CD14-positive monocyte (primary cell): Measurements from ENCODE around the gene TPRN. TPM values are rescaled to one million over a fixed set of nuclear protein-coding genes. Genes with fewer than 3 reads are reported as not detected.
A peak's percentile ranks its signal among the peaks of the same experiment; 100 is the strongest.

Source experiments
- DNase-seq, 3 donors: peaks; one replicate each; pipeline ENCODE4 v3.0.0-alpha.2; 2011 to 2022
- H2AFZ ChIP-seq: 2 replicates; pipeline ENCODE4 v1.6.0; 2012; ENCODE audit warnings: mild to moderate bottlenecking, low read depth, low read length, inconsistent platforms; ENCODE audit not compliant: insufficient read depth, poor library complexity, severe bottlenecking
- H3K27ac ChIP-seq, 2 donors: 1 replicate in 1 of 2; 2 replicates in 1 of 2; pipeline ENCODE4 v1.5.1; 2012 to 2013; ENCODE audit warnings: low read length in 2 of 2, control low read depth in 1 of 2, inconsistent platforms in 1 of 2, low read depth in 1 of 2, mild to moderate bottlenecking in 1 of 2
- H3K27me3 ChIP-seq, 2 donors: one replicate each; pipeline versions ENCODE4 v1.6.0 to v1.6.1; 2011 to 2013; ENCODE audit warnings: low read length in 2 of 2; ENCODE audit not compliant: control insufficient read depth in 2 of 2, insufficient read depth in 2 of 2
- H3K36me3 ChIP-seq, 2 donors: replicated peaks in 1 of 2; 1 replicate in 1 of 2; 2 replicates in 1 of 2; pipeline versions ENCODE4 v1.5.1 to v1.6.1; 2012 to 2013; ENCODE audit warnings: low read length in 2 of 2, control low read depth in 1 of 2, inconsistent platforms in 1 of 2, mild to moderate bottlenecking in 1 of 2; ENCODE audit not compliant: insufficient read depth in 2 of 2, control insufficient read depth in 1 of 2
- H3K4me1 ChIP-seq, 2 donors: 1 replicate in 1 of 2; 2 replicates in 1 of 2; pipeline versions ENCODE4 v1.5.1 to v1.6.1; 2012 to 2013; ENCODE audit warnings: low read length in 2 of 2, control low read depth in 1 of 2, inconsistent platforms in 1 of 2, mild to moderate bottlenecking in 1 of 2, moderate library complexity in 1 of 2; ENCODE audit not compliant: insufficient read depth in 2 of 2, control insufficient read depth in 1 of 2
- H3K4me2 ChIP-seq: replicated peaks from 2 replicates; pipeline ENCODE3; 2012; ENCODE audit warnings: low read length, moderate library complexity, mild to moderate bottlenecking; ENCODE audit not compliant: poor library complexity, severe bottlenecking; ENCODE audit errors: extremely low read depth
- H3K4me3 ChIP-seq, 3 experiments: fragments of 200-600 bp in 1 of 3; sonication (generic) in 1 of 3; replicated peaks in 1 of 3; 1 replicate in 2 of 3; 2 replicates in 1 of 3; pipeline ENCODE4 v1.5.1; 2011 to 2013; ENCODE audit warnings: low read length in 3 of 3, mild to moderate bottlenecking in 3 of 3, control low read depth in 2 of 3, low read depth in 2 of 3, inconsistent platforms in 1 of 3, moderate library complexity in 1 of 3
- H3K79me2 ChIP-seq: 2 replicates; pipeline ENCODE4 v1.6.0; 2012; ENCODE audit warnings: mild to moderate bottlenecking, control low read depth, inconsistent platforms, low read length, moderate library complexity; ENCODE audit not compliant: insufficient read depth
- H3K9ac ChIP-seq: 2 replicates; pipeline ENCODE4 v1.6.0; 2017; ENCODE audit warnings: low read length, mild to moderate bottlenecking; ENCODE audit not compliant: insufficient read depth, poor library complexity, severe bottlenecking
- H3K9me3 ChIP-seq, 2 donors: replicated peaks in 1 of 2; 1 replicate in 1 of 2; 2 replicates in 1 of 2; pipeline versions ENCODE4 v1.5.1 to v1.6.1; 2012 to 2013; ENCODE audit warnings: low read length in 2 of 2, control low read depth in 1 of 2; ENCODE audit not compliant: control insufficient read depth in 1 of 2, insufficient read depth in 1 of 2
- H4K20me1 ChIP-seq: 2 replicates; pipeline ENCODE4 v1.6.0; 2012; ENCODE audit warnings: mild to moderate bottlenecking, low read length, control low read depth, moderate library complexity; ENCODE audit not compliant: insufficient read depth
- H3K27ac Mint-ChIP-seq, 7 donors: one replicate each; pipeline ENCODE4 v1.8.0; 2020; ENCODE audit warnings: mild to moderate bottlenecking in 7 of 7, mixed read lengths in 7 of 7, moderate library complexity in 6 of 7, inconsistent platforms in 2 of 7
- H3K27me3 Mint-ChIP-seq, 3 donors: one replicate each; pipeline ENCODE4 v1.8.0; 2021 to 2022; ENCODE audit warnings: low read depth in 3 of 3, mild to moderate bottlenecking in 3 of 3, mixed read lengths in 3 of 3, moderate library complexity in 3 of 3, inconsistent platforms in 1 of 3
- H3K36me3 Mint-ChIP-seq, 2 donors: one replicate each; pipeline ENCODE4 v1.8.0; 2020; ENCODE audit warnings: mixed read lengths in 2 of 2, inconsistent platforms in 1 of 2, mild to moderate bottlenecking in 1 of 2
- H3K4me1 Mint-ChIP-seq: one replicate; pipeline ENCODE4 v1.8.0; 2020; ENCODE audit warnings: mild to moderate bottlenecking, mixed read lengths
- H3K4me3 Mint-ChIP-seq, 2 donors: one replicate each; pipeline ENCODE4 v1.8.0; 2020; ENCODE audit warnings: mild to moderate bottlenecking in 2 of 2, mixed read lengths in 2 of 2, moderate library complexity in 1 of 2
- H3K9me3 Mint-ChIP-seq, 7 donors: one replicate each; pipeline ENCODE4 v1.8.0; 2020 to 2022; ENCODE audit warnings: mixed read lengths in 7 of 7, mild to moderate bottlenecking in 6 of 7, moderate library complexity in 6 of 7, inconsistent platforms in 2 of 7
- CTCF ChIP-seq: fragments of 200-600 bp; IDR thresholded peaks from one replicate; pipeline ENCODE4 v1.8.0; 2022; ENCODE audit warnings: antibody characterized with exemption, mild to moderate bottlenecking
- WGBS: methylation state at CpG from one replicate; pipeline ENCODE4 v1.1.5; 2013; ENCODE audit warnings: missing lambda C conversion rate; ENCODE audit not compliant: insufficient coverage; 5-methylcytosine and 5-hydroxymethylcytosine counted together
- intact Hi-C, 2 donors: fragments of 100-400 bp; cut with micrococcal nuclease; formaldehyde crosslinking; loops; one replicate each; pipeline versions ENCODE4 v1.15.0 to v1.15.1; 2023
- polyA plus RNA-seq, 3 donors: library from polyadenylated mRNA; depleted of rRNA in 1 of 3; unstranded in 2 of 3; stranded (reverse) in 1 of 3; fragments of 300-500 nt in 2 of 3; fragments of >200 nt in 1 of 3; fragmentation: Illumina TruSeq in 2 of 3; gene quantifications; 1 replicate in 2 of 3; 2 replicates in 1 of 3; pipeline ENCODE4 v1.2.3, GENCODE V29; 2012 to 2021

Gene TPRN
- polyA plus RNA-seq, 3 donors, result 0.30 to 4.6 (median 0.46) TPM

DNA sequence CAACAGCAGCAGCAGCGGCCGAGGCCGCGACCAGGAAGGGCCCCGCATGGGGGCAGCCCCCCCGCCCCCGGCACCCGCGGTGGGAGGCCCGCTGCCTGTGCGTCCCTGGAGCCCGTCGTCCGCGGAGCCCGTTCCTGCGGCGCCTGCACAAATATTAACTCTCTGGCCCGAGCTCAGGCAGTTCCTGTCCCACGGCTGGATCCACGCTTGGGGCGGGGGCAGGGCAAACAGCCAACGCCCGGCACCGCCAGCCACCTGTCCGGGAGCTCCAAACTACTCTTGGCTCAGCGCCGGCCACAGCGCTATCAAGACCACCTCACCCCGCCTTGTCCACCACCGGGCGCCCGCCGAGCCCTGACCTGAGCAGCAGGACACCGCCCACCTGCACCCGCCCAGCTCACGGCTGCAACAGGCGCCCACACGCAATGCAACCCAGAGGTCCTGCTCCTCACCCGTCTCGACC, 30.6 kb downstream of the TPRN start, which contains the start of gene LRRC26:
Gene LRRC26 (minus strand): TSS at position 156 of the 463 bp plus-strand sequence. CDS start 108 bp downstream, at position 48.
- Histone ChIP-seq H4K20me1 (no peaks in the 10 kb centered on the region), H3K9me3 (no peaks in the 10 kb centered on the region), H3K9ac (no peak within 1 kb of the TSS), H2AFZ (no peak within 1 kb of the TSS), H3K4me3 (no peak within 1 kb of the TSS), H3K79me2 (no peaks in the 10 kb centered on the region), H3K4me1 (peaks cover 0 to 6% of the 10 kb centered on the region in 2 donors), H3K36me3 (no peaks in the 10 kb centered on the region), H3K27ac (no peak within 1 kb of the TSS), H3K4me2 (peak within 1 kb of the TSS; percentile 30), H3K27me3 (peaks cover 3 to 63% of the 10 kb centered on the region in 2 donors)
- peaks cover 43 to 87% (median 74%) of the 10 kb centered on the region in 3 donors for H3K27me3 Mint-ChIP-seq
- intact Hi-C loops, result no loop called here
- WGBS, result 15% methylated on average over 39 of the region's 41 CpGs
- no peak for DNase-seq
- H3K4me3 Mint-ChIP-seq, result peak within 1 kb of the TSS; percentile 9 to 74
- H3K27ac Mint-ChIP-seq, result peak within 1 kb of the TSS in 1 of 7 donors; percentile 72
- no peaks in the 10 kb centered on the region for H3K36me3 Mint-ChIP-seq
- TF ChIP-seq CTCF, result no peak
- peaks cover 0 to 4% (median 0%) of the 10 kb centered on the region in 7 donors for H3K9me3 Mint-ChIP-seq
- H3K4me1 Mint-ChIP-seq, result no peaks in the 10 kb centered on the region

GRCh38 chr9:137168904-137169856, 31.4 kb downstream of the TPRN start:
- no peak for TF ChIP-seq CTCF
- no peaks in the 10 kb centered on the region for H3K36me3 Mint-ChIP-seq
- Histone ChIP-seq H3K4me2 (peak overlapping the region; percentile 30), H3K79me2 (no peaks in the 10 kb centered on the region), H3K36me3 (no peaks in the 10 kb centered on the region), H3K9ac (no peak overlapping the region), H3K4me3 (no peak overlapping the region), H3K9me3 (no peaks in the 10 kb centered on the region), H3K4me1 (peaks cover 0 to 6% of the 10 kb centered on the region in 2 donors), H2AFZ (no peak overlapping the region), H3K27me3 (peaks cover 3 to 71% of the 10 kb centered on the region in 2 donors), H3K27ac (no peak overlapping the region), H4K20me1 (no peaks in the 10 kb centered on the region)
- H3K4me3 Mint-ChIP-seq, result peak overlapping the region; percentile 9 to 74
- H3K27ac Mint-ChIP-seq, result no peak overlapping the region
- H3K4me1 Mint-ChIP-seq, result no peaks in the 10 kb centered on the region
- H3K9me3 Mint-ChIP-seq, result peaks cover 0 to 4% (median 0%) of the 10 kb centered on the region in 7 donors
- intact Hi-C loops, result no loop called here
- under 1% methylated on average over 124 of the region's 124 CpGs for WGBS
- peaks cover 47 to 90% (median 77%) of the 10 kb centered on the region in 3 donors for H3K27me3 Mint-ChIP-seq
- no peak for DNase-seq
